Stimulated activated CD8-positive, alpha-beta memory T cell treated with anti-CD3 and anti-CD28 coated beads, Interleukin-12 subunit alpha, Interleukin-12 subunit beta, amount 100 ng/mL, for 4 hours (primary cell): Measurements from ENCODE around the gene MAP3K2.
"Not testable (repeated sequence)": the region's sequence is repeated elsewhere in the genome, so short reads cannot be mapped to it uniquely, and the experiment has no call there.

Experiments used
- DNase-seq: peaks from one replicate; pipeline ENCODE4 v3.0.0-alpha.2; 2020; ENCODE audit warnings: low read depth

MAP3K2 gene

GRCh38 chr2:127379712-127380355 is 7.9 kb downstream of the MAP3K2 start:
- no peak for DNase-seq

DNA sequence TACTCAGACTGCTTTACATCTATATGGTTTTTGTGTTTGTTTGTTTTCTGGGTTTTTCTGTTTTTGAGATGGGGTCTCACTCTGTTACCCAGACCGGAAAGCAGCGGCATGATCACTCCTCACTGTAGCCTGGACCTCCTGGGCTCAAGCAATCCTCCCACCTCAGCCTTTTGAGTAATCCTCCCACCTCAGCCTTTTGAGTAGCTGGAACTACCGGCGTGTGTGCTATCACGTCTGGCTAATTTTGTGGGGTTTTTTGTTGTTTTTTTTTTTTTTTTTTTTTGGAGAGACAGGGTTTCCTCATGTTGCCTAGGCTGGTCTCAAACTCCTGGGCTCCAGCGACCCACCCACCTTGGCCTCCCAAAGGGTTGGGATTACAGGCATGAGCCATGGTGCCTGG is 9.1 kb downstream of the MAP3K2 start:
- no peak for DNase-seq

DNA sequence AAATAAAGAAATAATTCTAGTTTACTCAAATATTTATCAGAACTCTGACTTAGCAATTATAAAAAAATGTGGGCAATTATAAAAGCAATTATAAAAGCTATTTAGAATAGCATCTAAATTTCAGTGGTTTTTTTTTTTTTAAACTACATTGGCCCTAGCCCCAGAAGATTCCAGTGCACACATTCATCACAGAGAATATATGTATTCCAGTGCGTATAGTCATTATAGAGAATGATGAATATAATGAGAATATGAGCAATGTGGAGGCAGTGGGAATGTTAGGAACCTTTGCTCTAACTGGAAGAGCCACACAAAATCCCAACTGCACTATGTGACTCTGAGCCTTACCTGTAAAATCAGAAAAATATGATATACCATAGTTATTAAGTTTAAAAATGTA is 10.5 kb downstream of the MAP3K2 start:
- no peak for DNase-seq

- no peak for DNase-seq
These were observed 11.5 kb downstream of the MAP3K2 start for GRCh38 chr2:127376257-127376656.

DNA sequence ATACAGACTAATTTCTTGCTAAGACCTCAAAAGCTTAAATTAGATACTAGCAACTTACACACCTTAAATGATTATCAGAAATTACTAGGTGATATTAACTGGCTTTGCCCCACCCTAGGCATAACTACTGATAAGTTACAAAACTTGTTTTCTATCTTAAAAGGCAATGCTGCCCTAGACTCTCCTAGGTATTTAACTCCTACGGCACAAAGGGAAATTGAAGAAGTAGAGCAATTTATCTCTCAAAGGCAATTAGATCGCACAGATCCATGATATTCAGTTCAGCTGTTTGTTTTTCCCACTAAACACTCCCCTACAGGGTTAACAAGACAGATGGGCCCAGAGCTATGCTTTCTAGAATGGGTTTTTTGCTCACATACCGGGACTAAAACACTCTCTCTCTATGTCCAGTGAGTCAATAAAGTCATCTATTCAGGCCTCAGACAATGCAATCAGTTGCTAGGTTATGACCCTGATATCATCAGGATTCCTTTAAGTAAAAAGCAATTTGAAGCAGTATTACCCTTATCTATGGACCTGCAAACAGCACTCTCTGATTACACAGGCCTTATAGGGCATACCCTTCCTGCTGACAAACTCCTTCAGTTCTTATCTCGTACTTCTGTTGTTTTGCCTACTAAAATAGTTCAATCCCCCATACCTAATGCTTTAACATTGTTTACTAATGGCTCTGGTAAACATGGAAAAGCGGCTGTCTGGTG is 14.3 kb downstream of the MAP3K2 start:
- DNase-seq: no peak

GRCh38 chr2:127371037-127371436 is 16.7 kb downstream of the MAP3K2 start:
- no peak for DNase-seq

GRCh38 chr2:127370010-127370409 is 17.8 kb downstream of the MAP3K2 start:
- DNase-seq: no peak

DNA sequence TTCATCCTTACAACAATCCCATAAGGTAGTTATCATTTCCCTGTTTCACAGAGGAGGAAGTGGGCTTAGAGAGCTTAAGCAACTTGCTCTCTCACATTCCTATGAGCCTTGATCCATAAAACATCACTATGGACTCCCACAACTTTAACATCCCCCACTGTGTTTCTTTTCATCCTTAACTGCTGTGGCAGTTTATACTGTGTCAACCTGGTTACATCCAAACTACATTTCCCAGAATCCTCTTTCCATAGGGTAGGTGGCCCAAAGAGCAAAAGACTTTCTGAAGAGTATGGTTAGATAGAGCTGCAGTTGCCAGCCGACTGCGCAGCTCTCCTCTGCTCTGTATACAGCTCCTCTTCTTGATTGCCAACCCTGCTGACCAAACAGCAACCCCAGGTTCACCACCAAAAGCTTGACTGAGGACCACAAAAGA is 22.5 kb downstream of the MAP3K2 start:
- no peak for DNase-seq

- DNase-seq: no peak
These were observed 24.8 kb downstream of the MAP3K2 start for GRCh38 chr2:127362971-127363370.

DNA sequence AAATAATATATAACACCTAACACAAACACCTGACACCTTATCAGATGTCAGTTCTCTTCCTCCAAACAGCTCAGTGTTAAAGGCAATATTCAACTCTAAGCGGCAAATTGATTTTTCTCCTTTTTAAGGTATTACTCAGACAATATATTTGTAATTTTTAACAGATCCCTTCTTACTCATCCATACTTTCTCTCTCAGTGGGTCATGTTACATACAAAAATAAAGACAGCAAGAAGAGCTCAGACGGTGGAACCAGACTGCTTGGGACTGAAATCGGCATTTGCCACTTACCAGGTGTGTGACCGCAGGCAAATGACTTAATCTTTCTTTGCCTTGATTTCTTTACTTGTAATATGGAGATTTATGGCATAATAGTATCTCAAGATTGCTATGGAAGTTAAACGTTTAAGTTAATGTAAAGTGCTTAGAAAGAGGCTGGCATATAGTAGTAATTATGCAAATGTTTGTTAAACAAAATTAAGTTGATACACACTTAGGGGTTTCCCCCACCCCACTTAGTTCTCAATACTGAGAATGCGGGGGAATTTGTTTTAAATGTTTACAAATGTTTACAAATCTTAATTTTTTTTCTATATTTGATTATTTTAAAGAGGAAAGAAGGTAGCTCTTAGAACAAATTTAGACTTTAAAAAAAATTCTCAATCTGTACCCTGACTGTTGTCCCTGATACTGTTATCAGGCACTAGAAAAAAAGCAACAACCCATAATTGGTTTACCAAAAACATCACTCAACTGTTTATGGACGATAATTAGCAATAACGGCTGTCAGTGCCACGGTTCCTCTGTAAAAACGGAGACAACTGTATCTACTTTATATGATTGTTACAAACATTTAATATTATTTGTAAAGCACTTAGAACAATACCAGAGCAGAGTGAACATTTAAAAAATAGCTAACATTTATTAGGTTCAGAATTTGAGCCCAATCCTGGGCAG is 25.6 kb downstream of the MAP3K2 start:
- DNase-seq: no peak

DNA sequence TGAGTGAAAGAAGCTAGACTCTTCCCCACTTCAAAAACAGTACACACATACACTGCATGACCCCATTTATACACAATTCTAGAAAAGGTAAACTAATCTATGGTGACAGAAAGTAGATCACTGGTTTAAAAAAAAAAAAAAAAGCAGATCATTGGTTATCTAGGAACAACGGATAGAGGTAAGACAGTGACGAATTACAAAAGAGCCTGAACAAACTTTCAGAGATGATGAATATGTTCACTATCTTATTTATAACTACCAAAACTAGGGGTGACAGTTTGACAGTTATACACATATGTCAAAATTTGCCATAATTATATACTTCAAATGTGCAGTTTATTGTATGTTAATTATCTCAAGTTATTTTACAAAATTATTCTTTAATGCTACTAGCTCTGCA is 27.5 kb downstream of the MAP3K2 start:
- no peak for DNase-seq

- DNase-seq: no peak
These were observed 28.3 kb downstream of the MAP3K2 start for GRCh38 chr2:127359520-127359919.

DNA sequence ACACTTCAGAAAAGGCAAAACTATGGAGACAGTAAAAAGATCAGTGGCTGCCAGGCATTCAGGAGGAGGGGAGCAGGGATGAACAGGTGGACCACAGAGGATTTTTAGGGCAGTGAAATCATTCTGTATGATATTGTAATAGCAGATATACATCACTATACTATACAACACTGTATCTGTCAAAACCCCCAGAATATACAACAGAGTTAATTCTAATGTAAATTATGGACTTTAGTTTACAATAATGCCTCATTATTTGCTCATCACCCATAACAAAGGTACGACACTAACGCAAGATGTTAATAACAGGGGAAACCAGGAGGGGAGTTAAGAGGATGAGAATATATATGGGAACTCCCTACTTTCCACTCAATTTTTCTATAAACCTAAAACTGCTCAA is 28.8 kb downstream of the MAP3K2 start:
- DNase-seq: no peak

GRCh38 chr2:127358044-127358443 is 29.7 kb downstream of the MAP3K2 start:
- no peak for DNase-seq

DNA sequence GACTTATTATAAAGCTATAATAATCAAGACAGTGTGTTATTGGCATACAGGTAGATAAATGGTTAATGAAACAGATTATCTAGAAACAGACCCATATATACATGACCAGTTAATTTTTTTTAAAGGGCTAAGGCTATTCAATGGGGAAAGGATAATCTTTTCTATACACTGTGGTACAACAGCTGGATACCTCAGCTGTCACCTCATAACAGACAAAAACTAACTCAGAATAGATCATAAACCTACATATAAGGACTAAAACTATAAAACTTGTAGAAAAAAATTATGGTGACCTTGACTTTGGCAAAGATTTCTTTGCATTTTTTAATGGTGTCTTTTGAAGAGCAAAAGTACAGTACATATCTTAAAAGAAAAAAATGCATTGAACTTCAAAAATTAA is 30.2 kb downstream of the MAP3K2 start:
- DNase-seq: no peak

DNA sequence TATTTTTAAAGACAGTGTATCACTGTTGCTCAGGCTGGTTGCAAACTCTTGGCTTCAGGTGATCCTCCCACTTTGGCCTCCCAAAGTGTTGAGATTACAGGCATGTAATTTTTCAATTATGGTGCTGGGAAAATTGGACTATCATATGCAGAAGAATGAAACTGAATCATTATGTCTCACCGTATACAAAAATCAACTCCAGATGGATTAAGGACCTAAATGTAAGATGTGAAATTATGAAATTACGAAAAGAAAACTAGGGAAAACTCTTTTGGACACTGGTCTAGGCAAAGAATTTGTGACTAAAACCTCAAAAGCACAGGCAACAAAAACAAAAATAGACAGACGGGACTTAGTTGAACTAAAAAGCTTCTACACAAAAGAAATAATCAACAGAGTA is 31.2 kb downstream of the MAP3K2 start:
- no peak for DNase-seq

- DNase-seq: no peak
These were observed 32.3 kb downstream of the MAP3K2 start for GRCh38 chr2:127355407-127356008.

GRCh38 chr2:127353873-127354676 is 33.7 kb downstream of the MAP3K2 start:
- not testable (repeated sequence) for DNase-seq

GRCh38 chr2:127353223-127353622 is 34.6 kb downstream of the MAP3K2 start:
- not testable (repeated sequence) for DNase-seq

DNA sequence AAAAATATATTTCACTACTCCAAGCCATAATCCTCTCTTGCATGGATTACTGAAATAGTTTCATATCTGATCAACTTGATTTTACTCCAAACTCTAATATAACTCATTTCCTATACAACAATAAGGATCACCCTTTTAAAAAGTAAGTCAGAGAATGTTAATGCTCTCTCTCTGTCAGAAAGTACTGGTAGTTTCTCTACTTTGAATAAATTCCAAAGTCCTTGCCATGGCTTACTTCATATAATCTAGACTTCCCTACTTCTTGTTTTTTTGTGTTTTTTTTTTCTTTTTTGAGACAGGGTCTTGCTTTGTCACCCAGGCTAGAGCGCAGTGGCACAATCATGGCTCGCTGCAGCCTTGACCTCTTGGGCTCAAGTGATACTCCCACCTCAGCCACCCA is 36.2 kb downstream of the MAP3K2 start:
- no peak for DNase-seq

GRCh38 chr2:127348426-127349000 is 39.3 kb downstream of the MAP3K2 start:
- DNase-seq: no peak
